HG03558 (cell line): ENCODE results near the gene PPP5C.
"Not testable (repeated sequence)": the region's sequence is repeated elsewhere in the genome, so short reads cannot be mapped to it uniquely, and the experiment has no call there.

Source experiments
- ATAC-seq: cut with Tn5 transposase; IDR thresholded peaks from one replicate; pipeline ENCODE4 v1.9.1; 2021; ENCODE audit warnings: moderate number of reproducible peaks; ENCODE audit not compliant: unreplicated experiment; ENCODE audit errors: extremely low read depth

Gene PPP5C

DNA sequence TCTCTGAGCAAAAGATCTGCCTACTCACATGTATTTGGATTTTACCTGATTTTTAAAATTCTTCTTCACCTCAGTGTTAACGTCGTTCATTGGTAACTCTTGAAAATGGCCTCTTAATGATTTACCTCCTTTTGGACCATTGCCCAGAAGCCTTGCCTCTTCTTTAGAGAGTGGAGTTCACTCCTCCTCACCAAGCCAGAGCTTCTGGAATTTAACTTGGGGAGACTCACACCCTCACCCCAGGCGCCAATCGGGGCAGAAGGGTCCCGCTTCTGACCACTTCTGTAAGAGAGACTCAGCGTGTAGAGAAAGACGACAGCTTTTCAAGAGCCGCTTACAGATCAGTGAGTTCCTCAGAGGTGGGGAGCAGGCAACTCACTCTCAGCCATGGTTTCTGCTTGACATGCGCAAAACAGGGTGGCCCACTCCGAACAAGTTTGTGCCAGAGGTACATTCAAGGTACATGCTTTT, 79.2 kb downstream of the PPP5C start:
- no peak for ATAC-seq

DNA sequence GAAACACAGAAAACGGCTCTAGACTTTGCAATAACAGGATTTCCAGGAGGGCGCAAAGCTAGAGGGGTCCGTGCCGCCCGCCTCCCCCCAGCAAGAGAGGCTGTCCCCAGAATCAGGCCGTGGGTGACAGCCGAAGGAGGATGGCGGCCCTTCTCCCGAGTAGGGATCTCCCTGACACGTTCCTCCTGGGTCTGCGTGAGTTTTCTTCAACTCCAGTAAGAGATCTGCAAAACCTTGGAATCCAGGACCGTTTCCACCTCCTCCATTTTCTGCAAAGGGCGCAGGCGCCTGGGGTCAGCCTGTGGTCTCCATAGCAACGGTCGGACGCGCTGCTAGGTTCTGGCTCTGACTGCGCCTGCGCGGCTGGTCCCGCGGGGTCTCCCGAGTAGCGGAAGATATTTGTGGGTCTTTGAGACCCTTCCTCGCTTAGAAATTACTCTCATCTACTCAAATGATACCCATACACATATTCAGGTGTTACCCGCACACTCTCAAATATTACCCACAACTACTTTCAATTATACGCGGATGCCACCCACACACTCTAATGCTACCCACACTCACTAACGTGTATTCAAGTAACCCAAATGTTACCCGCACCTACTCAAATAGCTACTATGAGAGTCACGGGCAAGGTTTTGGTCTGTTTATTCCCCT, 79.7 kb downstream of the PPP5C start:
- no peak for ATAC-seq

- no peak for ATAC-seq
Measured at GRCh38 chr19:46427518-46428045, 80.7 kb downstream of the PPP5C start.

DNA sequence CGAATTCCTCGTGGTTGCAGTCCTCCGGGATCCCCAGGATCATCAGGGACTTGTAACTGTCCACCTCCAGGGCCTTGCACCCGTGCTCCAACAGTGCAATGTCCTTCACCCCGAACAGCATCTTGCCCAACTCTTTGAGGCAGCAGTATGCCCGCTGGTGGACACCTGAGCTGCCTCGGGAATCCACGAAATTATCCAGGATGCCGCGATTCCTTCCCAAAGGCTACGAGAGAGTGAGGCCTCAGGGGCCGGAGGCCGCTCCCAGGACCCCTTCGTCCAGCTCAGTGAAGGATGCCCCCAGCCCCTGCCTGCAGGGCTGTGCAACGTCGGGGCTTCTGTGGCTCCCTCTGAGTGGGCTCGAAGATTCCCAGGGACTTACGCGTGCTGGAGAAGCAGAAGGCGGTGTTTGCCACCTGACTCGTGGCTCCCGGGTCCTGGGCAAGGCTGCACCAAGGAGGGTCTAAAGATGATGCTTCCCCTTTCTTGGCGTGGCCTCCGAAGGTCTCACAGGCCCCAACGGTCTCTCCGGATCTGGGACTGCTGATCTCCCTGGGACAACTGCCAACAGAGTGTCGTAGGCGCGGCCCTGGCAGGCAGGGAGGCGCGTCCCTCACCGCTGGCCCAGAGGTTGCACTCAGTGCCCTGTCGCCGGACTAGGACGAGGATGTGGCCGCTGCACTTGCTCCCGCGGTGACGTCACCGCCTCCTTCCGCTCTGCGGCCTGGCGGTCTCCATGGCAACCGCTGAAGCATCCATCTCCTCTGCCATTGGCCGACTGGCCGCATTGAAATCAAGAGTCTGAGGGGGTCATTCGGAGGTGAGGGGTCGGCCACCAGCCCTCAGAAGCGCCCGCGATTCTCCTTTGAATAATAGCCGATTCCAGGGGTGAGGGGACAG, 81.6 kb downstream of the PPP5C start, which contains the start of gene PNMA8C:
Gene PNMA8C, minus strand, starts transcription at position 698 of the 897 bp plus-strand sequence. Its CDS starts 577 bp downstream, at position 121.
- ATAC-seq: no peak

- no peak for ATAC-seq
Measured at GRCh38 chr19:46429999-46430398, 83.1 kb downstream of the PPP5C start.

DNA sequence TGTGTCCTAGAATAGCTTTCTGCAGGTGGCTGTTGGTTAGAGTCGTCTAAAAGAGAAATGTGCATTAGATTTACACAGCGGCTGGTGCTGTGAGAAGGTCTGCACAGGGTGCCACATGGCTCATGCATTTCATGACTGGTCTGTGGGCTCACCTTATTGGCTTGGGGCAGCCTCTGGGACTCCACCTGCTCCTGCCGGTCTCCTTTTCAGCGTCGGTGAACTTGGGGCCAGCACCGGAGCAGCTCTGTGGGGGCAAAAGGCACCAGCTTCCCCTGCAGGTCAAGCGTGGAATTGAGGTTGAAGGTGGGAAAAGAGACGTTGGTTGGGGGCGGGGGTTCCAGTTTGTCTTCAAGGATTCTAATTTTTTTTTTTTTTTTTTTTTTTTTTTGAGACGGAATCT, 84.9 kb downstream of the PPP5C start:
- no peak for ATAC-seq

DNA sequence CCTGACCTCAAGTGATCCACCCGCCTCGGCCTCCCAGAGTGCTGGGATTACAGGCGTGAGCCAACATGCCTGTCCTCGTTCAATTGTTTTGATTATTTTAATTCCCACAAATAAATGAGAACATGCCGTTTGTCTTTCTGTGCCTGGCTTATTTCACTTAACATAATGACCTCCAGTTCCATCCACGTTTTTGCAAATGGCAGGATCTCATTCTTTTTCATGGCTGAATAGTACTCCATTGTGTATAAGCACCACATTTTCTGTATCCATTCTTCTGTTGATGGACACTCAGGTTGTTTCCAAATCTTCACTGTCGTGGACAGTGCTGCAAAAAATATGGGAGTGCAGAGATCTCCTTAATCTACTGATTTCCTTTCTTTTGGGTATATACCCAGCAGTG, 86.6 kb downstream of the PPP5C start:
- ATAC-seq: not testable (repeated sequence)

DNA sequence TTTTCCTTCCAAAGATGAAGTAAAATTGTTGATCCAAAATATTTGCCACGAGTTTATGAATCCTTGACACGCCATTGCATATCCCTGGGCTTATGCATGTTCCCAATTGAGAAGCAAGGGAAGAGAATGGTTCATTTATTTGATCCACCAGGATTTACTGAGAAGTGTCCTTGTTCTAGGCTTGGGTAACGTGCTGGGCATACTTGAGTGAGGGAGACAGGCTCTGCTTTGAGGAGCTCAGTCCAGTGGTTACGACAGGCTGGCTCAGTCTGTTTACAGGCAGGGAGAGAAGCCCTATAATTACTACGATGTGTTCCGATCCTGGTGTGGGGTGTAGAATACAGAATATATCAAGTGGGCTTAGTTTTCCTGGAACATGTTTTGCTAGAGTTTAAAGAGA, 88.1 kb downstream of the PPP5C start:
- no peak for ATAC-seq

DNA sequence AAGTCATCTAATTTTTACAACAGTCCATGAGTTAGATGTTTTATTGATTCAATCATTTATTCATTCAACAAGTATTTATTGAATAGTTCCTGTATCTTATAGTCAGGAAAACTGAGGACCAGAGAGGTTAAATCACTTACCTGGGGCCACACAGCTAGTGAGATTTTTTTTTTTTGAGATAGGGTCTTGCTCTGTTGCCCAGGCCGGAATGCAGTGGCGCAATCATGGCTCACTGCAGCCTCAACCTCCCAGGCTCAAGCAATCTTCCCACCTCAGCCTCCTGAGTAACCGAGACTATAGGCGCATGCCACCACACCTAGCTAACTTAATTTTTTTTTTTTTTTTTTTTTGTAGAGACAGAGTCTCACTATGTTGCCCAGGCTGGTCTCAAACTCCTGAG, 88.8 kb downstream of the PPP5C start:
- ATAC-seq: not testable (repeated sequence)
